ENCODE results near the gene ADRA2C.

ADRA2C gene

DNA sequence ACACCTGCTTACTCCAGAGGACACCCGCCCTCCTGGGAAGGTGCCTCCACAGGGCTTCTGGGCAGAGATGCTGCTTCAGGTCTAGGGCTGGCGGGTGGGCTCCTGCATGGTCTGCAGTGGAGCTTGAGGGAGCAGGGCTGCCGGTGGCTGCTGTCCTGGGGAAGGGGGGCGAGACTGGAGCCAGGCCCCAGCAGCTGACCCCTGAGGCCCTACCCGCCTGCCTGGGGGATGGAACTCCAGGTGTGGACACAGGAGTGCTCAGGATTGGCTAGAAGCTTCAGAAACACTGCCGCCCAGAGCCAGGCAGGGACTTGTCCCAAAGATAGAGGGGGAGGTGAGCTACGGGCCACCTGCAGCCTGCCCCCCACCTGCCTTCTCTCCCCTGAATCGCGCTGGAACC, 33.0 kb upstream of the ADRA2C start:
- DNase-seq (ENCODE audit: low read depth in 2 of 2), result no peak

DNA sequence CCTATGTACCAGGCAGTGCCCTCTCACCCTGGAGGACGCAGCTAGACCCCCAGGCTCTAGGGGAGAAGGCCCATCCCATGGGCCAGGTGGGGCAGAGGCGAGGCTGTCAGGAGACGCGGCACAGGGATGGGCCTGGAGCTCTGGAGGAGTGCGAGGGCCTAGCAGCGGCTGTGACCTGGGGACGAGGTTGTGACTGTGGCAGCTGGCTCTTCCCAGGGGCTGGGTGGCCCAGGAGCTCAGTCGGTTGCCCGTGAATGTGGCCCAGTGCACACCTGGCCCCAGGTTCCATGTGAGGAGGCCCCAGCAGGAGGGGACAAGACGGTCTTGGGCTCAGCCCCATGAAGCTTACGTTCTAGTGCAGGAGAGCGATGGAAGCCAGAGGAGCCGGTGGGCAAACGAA, 31.0 kb upstream of the ADRA2C start:
- DNase-seq (ENCODE audit: low read depth in 2 of 2), result no peak

DNA sequence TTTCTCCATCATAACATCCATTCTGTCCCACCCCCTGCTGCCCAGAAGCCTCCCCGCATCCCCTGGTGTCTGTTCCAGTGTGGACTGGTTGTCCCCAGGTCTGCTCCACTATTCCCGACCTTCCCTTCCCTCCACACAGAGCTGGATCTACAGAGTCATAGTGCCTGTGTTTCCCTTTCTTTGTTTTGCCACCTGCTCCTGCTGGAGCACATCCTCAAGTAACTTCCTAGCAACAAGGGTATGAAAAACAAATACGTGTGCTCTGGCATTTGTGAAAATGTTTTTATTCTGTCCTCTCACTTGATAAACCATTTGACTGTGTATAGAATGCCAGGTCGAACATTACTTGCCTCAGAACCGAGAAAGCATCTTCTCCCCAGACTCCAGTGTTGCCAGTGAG, 29.9 kb upstream of the ADRA2C start:
- no peak for DNase-seq (ENCODE audit: low read depth in 2 of 2)

DNA sequence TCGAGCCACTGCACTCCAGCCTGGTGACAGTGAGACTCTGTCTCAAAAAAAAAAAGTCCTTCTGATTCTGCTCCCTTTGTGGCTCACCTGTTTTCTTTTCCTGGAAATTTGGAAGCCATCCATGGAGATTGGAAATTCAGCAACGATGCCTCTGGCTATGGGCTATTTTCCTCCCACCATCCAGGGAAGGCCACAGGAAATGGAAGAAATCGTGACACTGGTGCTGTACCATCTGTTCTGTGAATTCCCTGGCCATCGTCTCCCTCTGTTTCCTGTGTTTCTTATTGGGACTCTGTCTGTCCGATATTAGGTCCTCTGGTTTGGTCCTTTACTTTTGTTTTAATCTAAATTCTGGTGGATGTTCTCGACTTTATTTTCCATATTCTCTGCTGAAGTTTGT, 29.4 kb upstream of the ADRA2C start:
- no peak for DNase-seq (ENCODE audit: low read depth in 2 of 2)

DNA sequence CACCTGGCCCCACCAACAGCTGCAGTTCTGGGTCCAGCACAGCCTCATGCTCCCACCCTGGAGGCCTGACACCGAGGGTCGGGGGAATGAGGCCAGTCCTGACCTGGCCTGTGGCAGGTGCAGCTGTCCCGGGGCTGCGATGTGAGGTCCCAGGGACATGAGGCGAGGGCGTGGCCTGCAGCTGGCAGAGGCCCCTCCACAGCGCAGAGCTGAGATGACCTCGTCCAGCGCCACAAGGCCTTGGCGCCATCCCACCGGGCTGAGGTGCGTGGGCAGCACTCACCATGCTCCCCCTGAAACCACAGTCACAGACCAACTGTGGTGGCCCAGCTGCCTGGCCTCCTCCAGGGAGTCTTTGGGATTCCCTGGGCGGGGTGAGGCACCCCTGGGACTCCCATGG, 26.6 kb upstream of the ADRA2C start:
- no peak for DNase-seq (ENCODE audit: low read depth in 2 of 2)

DNA sequence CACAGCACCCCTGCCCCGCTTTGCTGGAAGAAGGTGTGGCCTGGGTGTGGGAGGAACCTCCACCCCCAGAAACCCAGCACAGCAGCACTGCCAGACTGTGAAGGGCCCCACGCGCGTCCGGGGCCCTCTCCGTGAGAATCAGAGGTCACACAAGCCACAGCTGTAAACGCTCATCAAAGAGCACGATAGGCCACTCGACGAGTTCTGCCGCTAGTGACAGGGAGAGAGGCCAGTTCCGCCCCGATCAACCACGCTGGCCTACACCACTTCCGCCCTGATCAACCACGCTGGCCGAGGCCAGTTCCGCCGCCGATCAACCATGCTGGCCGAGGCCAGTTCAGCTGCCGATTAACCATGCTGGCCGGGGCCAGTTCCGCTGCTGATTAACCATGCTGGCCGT, 25.9 kb upstream of the ADRA2C start:
- no peak for DNase-seq (ENCODE audit: low read depth in 2 of 2)

DNA sequence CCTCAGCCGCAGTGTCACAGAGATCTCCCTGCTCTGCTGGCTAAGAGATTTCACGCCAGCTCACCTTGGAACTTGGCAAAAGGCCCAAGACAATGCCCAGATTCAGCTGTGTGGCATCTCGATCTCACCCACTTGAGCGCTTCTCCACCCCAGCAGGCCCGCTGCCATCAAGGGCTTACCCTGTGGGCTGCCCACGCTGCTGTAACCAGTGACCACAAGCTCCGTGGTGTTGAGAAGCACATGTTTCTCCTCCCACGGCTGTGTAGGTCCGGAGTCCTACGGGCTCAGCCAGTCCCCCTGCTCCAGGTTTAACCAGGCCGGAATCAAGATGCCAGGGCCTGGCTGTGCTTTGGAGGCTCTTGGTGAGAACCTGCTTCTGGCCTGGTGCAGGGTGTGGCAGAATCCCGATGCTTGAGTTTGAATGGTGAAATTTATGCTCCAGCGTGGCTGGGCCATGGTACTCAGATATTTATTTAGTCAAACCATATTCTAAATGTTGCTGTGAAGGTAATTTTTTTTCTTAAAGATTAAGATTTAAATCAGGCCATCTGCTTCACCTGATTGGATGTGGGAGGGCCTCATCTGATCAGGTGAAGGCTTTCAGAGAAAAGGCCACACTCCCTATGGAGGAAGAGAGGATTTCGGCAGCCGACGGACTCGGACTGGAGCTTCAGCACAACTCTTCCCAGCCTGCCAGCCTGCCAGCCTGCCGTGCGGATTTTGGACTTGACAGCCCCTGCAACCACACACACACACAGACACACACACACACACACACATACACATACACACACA, 24.8 kb upstream of the ADRA2C start:
- no peak for DNase-seq (ENCODE audit: low read depth in 2 of 2)

DNA sequence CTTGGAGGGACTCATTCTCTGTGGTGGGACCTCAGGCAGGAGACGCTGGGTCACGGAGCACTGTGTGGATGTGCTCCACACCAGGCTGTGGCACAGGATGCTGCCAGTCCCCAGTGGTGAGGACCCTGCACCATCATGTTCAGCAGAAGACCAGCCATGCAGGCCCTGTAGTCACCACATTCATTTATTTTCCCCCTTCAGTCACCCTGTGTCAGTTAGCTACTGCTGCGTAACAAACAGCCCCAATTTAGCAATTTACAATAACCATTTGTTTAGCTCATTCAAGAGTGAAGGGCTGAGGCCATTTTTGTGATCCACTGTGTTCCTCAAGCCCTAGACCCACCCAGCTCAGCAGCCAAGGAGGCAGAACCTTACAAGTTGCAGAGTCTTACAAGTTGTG, 23.6 kb upstream of the ADRA2C start:
- DNase-seq (ENCODE audit: low read depth in 2 of 2), result no peak

DNA sequence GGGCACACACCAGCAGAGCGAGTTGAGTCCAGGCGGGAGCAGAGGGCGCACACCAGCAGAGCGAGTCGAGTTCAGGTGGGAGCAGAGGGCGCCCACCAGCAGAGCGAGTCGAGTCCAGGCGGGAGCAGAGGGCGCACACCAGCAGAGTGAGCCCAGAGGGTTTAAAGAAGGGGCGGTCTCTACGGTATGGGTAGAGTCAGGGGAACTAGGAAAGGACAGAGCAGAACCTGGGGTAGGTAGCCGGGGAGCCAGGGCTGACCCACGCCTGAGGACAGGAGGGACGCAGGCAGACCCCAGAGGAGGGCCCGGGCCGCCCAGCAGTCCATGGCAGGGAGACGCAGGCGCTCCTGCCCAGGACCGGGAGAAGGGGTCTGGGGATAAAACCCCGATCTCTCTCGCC, 22.0 kb upstream of the ADRA2C start:
- DNase-seq (ENCODE audit: low read depth in 2 of 2), result no peak

DNA sequence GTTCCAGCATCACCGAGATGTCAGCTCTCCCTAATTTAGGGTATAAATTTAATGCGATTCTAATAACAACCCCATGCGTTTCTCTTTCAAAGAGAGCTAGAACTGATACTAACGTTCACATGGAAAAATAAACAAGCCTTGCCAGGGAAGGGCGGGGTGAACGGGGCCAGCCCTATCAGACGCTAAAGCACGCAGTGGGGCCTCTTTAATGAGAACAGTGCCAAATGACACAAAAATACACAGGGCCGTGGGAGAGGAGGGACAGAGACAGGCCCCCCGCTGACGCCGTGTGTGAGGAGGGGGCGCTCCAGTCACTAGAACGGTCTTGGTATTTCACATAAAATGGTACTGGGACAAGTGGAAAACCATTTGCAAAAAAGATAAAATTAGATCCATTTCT, 21.3 kb upstream of the ADRA2C start:
- no peak for DNase-seq (ENCODE audit: low read depth in 2 of 2)

DNA sequence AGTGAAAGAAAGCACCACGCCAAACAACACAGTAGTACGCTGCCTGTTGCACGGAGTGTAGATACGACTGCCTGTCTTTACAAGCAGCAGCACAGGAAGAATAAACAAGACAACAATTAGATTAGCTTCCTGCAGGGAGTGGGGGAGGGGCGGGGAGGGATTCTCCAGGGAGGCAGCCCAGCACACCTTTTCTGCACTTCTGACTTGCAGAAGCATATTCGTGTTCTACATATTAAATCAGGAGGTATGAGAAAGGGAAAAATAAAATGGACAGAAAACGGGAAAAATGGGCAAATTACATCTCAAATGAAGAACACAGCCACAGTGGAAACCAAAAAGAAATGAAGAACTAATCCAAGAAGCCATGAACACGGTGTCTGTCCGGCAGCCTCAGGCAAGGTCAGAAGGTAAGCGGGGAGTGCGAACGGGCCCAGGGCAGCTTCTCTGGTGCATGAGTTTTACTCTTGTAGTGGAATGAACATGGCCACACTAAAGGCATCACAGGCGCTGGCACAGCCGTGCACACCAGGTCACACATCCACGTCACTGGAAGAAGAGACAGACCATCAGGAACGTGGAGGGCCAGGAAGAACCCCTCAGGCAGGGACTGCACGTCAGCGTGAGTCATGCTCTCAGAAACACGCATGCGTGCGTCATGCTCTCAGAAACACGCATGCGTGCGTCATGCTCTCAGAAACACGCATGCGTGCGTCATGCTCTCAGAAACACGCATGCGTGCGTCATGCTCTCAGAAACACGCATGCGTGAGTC, 20.1 kb upstream of the ADRA2C start:
- no peak for DNase-seq (ENCODE audit: low read depth in 2 of 2)

DNA sequence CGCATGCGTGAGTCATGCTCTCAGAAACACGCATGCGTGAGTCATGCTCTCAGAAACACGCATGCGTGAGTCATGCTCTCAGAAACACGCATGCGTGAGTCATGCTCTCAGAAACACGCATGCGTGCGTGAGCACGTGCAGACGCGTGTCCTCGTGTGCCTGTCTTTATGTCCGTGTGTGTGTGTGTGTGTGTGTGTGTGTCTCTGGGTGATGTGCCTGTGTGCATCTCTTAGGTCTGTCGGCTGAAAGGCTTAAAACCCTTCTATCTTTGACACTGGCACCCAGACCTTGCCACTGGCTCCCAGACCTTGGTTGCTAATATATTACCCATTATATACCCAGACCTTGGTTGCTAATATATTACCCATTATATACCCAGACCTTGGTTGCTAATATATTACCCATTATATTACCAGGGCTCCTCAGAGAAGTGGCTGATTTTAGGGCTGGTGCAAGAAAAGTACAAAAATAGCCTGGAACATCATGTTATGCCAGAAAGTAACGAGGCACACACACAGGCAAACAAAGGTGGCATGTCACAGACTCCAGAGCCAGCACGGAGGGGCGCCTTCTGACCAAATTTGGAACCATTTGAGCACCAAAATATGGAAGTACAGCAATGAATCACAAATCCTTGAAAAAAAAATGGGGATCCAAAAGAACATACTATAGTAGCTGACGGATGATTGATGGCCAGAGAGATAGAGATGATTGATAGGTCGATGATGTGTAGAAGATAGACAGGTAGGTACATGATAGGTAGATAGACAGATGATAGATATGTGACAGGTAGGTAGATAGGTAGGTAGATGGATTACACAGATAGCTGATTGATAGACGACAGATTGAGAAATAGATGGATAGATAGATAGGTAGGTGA, 19.2 kb upstream of the ADRA2C start:
- DNase-seq (ENCODE audit: low read depth in 2 of 2), result no peak

DNA sequence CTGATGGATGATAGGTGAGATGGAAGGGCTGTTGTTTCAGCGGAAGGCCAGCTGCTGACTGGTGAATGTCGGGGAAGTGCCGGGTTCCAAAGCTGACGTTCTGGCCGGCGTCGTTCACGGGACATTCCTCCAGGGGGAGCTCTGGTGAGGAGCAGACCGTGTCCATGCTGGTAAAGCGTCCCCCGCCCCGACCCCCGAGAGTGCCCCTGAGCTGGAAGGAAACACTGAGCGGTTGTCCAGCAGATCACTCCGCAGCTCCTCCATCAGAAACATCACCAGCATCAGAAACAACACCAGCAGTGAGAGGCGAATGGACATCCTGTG, 18.6 kb upstream of the ADRA2C start:
- DNase-seq (ENCODE audit: low read depth in 2 of 2), result no peak

DNA sequence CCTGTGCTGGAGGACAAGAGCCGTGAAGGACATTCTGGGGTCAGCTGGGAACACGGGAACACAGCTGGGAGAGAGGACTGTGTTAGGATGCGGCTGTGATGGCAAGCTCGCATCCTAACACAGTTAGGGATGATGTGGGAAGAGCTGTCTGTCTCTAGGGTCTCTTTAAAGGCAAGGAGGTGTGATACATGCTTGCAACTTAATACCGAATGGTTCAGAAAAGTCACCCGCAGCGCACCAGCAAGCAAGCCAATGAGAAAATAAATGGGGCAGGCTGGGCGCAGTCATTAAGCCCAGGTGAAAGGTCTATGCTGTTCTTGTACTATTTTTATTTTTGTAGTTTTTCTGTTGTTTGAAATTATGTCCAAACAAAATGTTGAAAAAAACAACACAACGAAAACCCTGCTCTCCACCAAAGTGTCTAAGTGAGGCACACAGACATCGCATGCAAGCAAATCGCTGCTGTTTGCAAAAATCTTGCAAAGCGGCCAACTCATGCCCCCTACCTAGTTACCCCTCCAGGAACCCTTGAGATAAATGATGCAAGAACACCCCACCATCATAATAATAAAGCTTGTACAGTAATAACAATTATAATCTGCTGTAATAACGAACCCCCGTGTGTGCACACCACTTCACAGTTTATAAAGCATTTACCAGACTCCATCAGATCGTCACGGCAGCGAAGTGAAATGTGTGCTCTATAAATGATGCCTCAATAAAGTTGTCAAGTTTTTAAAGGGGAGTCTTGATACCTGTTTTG, 17.9 kb upstream of the ADRA2C start:
- no peak for DNase-seq (ENCODE audit: low read depth in 2 of 2)

DNA sequence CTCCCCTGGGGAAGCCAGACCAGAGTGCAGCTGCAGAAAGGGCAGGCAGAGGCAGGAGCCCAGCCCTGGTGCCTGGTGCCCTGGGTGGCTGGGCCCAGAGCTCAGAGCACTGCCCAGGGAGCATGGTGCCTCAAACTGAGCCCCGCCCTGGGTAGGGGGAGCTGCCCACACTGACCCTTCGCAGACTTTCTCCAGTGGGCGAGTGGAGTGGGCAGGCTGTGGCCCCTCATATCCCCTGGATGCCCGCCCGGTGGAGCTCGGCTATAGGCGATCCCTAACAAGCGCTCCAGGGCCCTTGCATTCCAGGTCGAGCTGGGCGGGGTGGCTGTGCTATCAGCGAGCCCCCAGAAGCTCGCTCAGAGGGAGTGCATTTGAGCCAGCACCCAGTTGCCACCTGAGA, 17.1 kb upstream of the ADRA2C start:
- DNase-seq (ENCODE audit: low read depth in 2 of 2), result no peak

DNA sequence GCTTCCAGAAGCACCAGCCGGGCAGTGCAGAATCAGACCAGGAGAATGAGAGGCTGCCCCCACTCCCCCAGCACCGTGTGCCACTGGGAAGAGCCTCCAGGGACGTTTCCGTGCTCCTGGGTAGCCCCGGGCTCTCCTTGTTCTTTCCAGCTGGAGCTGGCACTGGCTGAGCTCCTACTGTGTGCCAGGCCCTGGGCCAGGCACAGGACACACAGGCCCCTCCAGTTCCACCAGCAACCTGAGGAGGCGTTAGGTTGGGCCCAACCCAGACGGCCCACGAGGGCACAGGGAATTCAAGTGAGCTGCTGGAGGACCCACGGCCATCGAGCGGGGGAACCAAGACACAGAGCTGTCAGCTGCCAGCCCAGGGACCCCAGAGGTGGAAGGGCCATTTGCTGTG, 15.9 kb upstream of the ADRA2C start:
- DNase-seq (ENCODE audit: low read depth in 2 of 2), result no peak

DNA sequence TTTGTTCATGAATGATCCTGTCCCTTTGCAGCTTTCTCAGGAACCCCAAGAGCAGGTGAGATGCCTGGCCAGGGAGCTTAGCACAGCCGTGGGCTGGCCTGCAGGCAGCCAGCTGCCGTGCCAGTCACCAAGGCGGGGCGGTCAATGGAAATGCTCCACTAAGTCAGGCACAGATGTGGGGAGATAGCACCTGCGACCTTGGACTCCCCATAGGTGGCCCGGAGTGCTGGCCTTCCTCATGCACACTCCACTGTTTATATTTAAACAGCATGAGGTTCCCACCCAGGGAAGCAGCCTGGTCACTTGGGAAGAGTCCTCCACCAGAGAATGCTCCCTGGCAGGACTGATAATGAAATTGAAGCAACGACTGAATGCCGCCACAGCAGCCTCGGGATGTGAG, 14.2 kb upstream of the ADRA2C start:
- DNase-seq (ENCODE audit: low read depth in 2 of 2), result no peak

DNA sequence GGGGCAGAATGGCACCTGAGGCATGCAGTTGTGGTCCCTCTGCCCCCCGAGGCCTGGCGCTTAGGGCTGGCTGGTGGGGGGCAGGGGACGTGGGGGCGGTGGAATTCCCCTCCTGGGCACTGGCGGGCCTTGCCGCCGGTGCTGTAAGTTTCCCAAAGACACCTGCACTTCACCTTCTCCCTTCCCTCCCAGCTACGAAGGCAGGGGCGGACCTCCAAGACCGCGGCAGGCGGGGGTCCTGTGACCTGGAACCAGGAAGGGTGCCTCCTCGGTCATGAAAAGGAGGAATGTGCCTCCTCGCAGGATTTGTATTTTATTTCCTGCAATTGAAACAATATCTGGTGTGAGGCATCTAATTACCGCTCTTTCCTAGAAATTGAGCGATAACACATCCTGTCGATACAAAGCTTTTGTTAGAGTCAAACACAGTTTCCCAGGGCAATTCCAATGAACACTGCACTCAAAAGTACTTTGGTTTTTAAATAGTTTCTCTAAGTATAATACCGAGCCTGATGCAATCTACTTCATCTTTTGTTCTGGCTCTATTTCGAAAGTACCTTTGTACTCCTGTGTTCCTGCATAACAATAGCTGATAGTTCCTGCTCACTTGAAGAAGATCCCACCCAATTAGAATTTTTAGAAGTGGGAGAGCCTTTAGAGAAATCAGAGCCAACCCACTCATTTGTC, 12.3 kb upstream of the ADRA2C start:
- DNase-seq (ENCODE audit: low read depth in 2 of 2), result no peak

DNA sequence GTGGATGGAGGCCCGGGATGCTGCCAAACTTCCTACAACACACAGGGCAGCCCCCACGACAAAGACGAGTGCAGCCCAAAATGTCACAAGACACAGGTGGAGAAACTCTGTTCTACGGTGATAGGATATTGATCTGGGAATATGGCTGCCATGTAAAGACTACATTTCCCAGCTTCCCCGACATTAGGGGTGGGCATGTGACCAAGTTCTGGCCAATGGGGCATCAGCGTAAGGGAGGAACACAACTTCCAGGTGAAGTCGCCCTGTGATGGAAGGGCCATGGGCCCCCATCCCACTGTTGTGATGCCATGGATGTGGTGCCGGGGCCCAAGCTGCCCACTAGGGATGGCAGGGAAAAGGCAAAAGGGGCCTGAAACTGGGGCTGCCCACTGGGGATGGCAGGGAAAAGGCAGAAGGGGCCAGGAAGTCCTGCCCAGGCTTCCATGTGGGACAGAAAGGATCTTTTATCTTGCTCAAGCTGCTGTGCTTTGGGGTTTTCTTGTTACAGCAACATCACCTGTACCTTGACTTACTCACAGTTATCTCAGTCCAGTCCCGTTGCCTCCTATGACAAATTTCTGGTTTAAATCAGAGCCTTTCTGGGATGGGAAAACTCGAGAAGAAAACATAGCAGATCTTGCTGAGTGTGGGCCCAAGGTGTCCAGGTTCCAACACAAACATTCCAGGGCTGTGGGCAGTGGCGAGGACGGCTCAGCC, 9.7 kb upstream of the ADRA2C start:
- DNase-seq (ENCODE audit: low read depth in 2 of 2), result no peak

DNA sequence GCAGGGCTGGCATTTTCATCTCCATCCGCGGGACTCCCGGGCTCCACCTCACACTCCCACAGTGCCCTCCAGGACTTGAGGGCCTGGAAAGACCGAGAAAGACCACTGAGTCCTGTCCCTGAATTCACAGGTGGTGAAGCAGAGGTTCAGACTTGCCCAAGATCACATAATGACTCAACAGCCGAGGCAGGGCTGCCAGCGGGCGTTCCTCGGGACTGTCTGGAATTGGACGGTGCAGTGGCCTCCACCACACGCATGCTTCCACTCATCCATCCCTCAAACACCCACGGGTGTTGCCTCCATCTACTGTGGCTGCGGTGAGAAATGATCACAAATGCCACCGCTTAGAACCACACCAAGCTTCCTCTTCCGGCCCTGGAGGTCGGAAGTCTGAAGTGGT, 6.9 kb upstream of the ADRA2C start:
- DNase-seq (ENCODE audit: low read depth in 2 of 2), result no peak

DNA sequence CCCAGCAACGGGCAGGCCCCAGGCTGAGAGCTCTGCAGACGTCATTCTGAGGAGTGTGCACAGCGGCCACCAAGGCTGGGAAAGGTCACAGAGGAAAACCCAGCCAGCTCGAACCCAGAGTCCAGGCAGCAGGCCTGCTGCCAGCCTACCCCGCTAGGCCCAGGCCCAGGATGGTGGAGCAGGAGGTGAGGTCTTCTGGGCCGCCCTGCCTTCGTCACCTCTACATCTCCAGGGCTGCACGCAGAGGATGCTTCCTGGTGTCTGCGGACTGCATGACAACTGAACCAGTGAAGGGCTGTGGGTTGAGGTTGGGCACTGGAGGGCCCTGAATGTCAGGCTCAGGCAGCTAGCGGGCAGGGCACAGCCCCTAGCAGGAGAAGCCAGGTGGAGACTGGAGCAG, 5.8 kb upstream of the ADRA2C start:
- no peak for DNase-seq (ENCODE audit: low read depth in 2 of 2)

All from fibroblast of skin of left quadriceps (primary cell).